WTC11 (cell line): ENCODE measurements around the gene TARBP1. TPM values are rescaled to one million over a fixed set of nuclear protein-coding genes. Genes with fewer than 3 reads are reported as not detected.
"Not testable (repeated sequence)": the region's sequence is repeated elsewhere in the genome, so short reads cannot be mapped to it uniquely, and the experiment has no call there.

Experiments used
- ATAC-seq: fragments of 200-7000 bp; cut with Tn5 transposase; 2 replicates; pipeline ENCODE4 v1.10.0; 2021; ENCODE audit warnings: mild to moderate bottlenecking, moderate library complexity
- CTCF ChIA-PET: fragments of 300-600 bp; sonication (Branson Sonifier 250); formaldehyde crosslinking; loops from one replicate; lab custom pipeline; 2021; ENCODE audit warnings: antibody characterized with exemption; lab: Charles Lee
- POLR2A ChIA-PET: fragments of 350-600 bp; sonication (Branson Sonifier 250); formaldehyde crosslinking; loops from one replicate; lab custom pipeline; 2021; ENCODE audit warnings: antibody characterized with exemption; lab: Charles Lee
- DNase-seq: peaks from one replicate; pipeline ENCODE4 v3.0.0; 2021; ENCODE audit warnings: low spot score
- H3K27ac Mint-ChIP-seq: 2 replicates; pipeline ENCODE4 v1.8.0; 2021; ENCODE audit warnings: mixed read lengths
- H3K27me3 Mint-ChIP-seq: 2 replicates; pipeline ENCODE4 v1.8.0; 2021; ENCODE audit warnings: low read depth, mild to moderate bottlenecking, moderate library complexity, mixed read lengths
- H3K36me3 Mint-ChIP-seq: 2 replicates; pipeline ENCODE4 v1.8.0; 2021; ENCODE audit warnings: mixed read lengths
- H3K4me1 Mint-ChIP-seq: 2 replicates; pipeline ENCODE4 v1.8.0; 2022; ENCODE audit warnings: mixed read lengths
- H3K4me3 Mint-ChIP-seq: 2 replicates; pipeline ENCODE4 v1.8.0; 2021; ENCODE audit warnings: mild to moderate bottlenecking, moderate library complexity, mixed read lengths
- H3K9me3 Mint-ChIP-seq: 2 replicates; pipeline ENCODE4 v1.8.0; 2021; ENCODE audit warnings: mixed read lengths
- CBFB ChIP-seq: sonication (generic); formaldehyde crosslinking; IDR thresholded peaks from 2 replicates; pipeline ENCODE4 v1.8.1; 2022; ENCODE audit warnings: mild to moderate bottlenecking, low read depth, missing genetic modification reagents
- GABPB1 ChIP-seq: sonication (generic); formaldehyde crosslinking; IDR thresholded peaks from 2 replicates; pipeline ENCODE4 v1.8.1; 2023; ENCODE audit warnings: mild to moderate bottlenecking, missing genetic modification reagents
- JUN ChIP-seq: sonication (generic); formaldehyde crosslinking; IDR thresholded peaks from 2 replicates; pipeline ENCODE4 v1.8.0; 2023; ENCODE audit warnings: mild to moderate bottlenecking, missing genetic modification reagents
- NFE2L1 ChIP-seq: sonication (generic); formaldehyde crosslinking; IDR thresholded peaks from 2 replicates; pipeline ENCODE4 v1.8.1; 2023; ENCODE audit warnings: missing genetic modification reagents
- OVOL2 ChIP-seq: fragments of 250-450 bp; sonication (Bioruptor Pico); IDR thresholded peaks from 2 replicates; pipeline ENCODE4 v1.9.0; 2021; ENCODE audit warnings: mild to moderate bottlenecking, borderline replicate concordance
- PRRX2 ChIP-seq: fragments of 250-450 bp; sonication (Bioruptor Pico); IDR thresholded peaks from 2 replicates; pipeline ENCODE4 v1.8.0; 2021; ENCODE audit warnings: mild to moderate bottlenecking
- RELA ChIP-seq: sonication (generic); formaldehyde crosslinking; IDR thresholded peaks from 2 replicates; pipeline ENCODE4 v1.8.1; 2022; ENCODE audit warnings: missing genetic modification reagents, mild to moderate bottlenecking, borderline replicate concordance
- SMAD3 ChIP-seq: sonication (generic); formaldehyde crosslinking; IDR thresholded peaks from 2 replicates; pipeline ENCODE4 v1.8.0; 2022; ENCODE audit warnings: missing genetic modification reagents, mild to moderate bottlenecking, borderline replicate concordance
- TEAD4 ChIP-seq: sonication (generic); formaldehyde crosslinking; IDR thresholded peaks from 2 replicates; pipeline ENCODE4 v1.8.0; 2022; ENCODE audit warnings: mild to moderate bottlenecking, missing genetic modification reagents
- ZBTB21 ChIP-seq: sonication (generic); formaldehyde crosslinking; IDR thresholded peaks from 2 replicates; pipeline ENCODE4 v1.8.1; 2023; ENCODE audit warnings: mild to moderate bottlenecking, missing genetic modification reagents, borderline replicate concordance
- ZNF219 ChIP-seq: sonication (generic); formaldehyde crosslinking; IDR thresholded peaks from 2 replicates; pipeline ENCODE4 v1.8.0; 2023; ENCODE audit warnings: missing genetic modification reagents, mild to moderate bottlenecking, borderline replicate concordance
- ZNF232 ChIP-seq: sonication (generic); formaldehyde crosslinking; IDR thresholded peaks from 2 replicates; pipeline ENCODE4 v1.8.0; 2022; ENCODE audit warnings: mild to moderate bottlenecking, missing genetic modification reagents
- ZNF671 ChIP-seq: fragments of 250-450 bp; sonication (Bioruptor Pico); IDR thresholded peaks from 2 replicates; pipeline ENCODE4 v1.8.0; 2021; ENCODE audit warnings: mild to moderate bottlenecking
- total RNA-seq: library from RNA; stranded (reverse); gene quantifications from 3 replicates; pipeline ENCODE4 v1.2.3, GENCODE V29; 2021
- TF ChIP-seq, protein P1 (sequence below): fragments of 250-450 bp; sonication (Bioruptor Pico); IDR thresholded peaks from 2 replicates; pipeline ENCODE4 v1.8.0; 2021; ENCODE audit warnings: mild to moderate bottlenecking
- TF ChIP-seq, protein P2 (sequence below): fragments of 250-450 bp; sonication (Bioruptor Pico); IDR thresholded peaks from 2 replicates; pipeline ENCODE4 v1.9.0; 2021; ENCODE audit warnings: moderate library complexity, mild to moderate bottlenecking, inconsistent platforms, borderline replicate concordance
- TF ChIP-seq, protein P3 (sequence below): sonication (generic); formaldehyde crosslinking; IDR thresholded peaks from 2 replicates; pipeline ENCODE4 v1.8.1; 2023; ENCODE audit warnings: mild to moderate bottlenecking, missing genetic modification reagents, moderate library complexity
- TF ChIP-seq, protein P4 (sequence below): sonication (generic); formaldehyde crosslinking; IDR thresholded peaks from 2 replicates; pipeline ENCODE4 v1.8.0; 2022; ENCODE audit warnings: missing genetic modification reagents
- TF ChIP-seq, protein P5 (sequence below): sonication (generic); formaldehyde crosslinking; IDR thresholded peaks from 2 replicates; pipeline ENCODE4 v1.8.1; 2022; ENCODE audit warnings: low read depth, mild to moderate bottlenecking, moderate library complexity, missing genetic modification reagents, borderline replicate concordance
- TF ChIP-seq, protein P6 (sequence below): sonication (generic); formaldehyde crosslinking; conservative IDR thresholded peaks from 2 replicates; pipeline ENCODE4 v1.8.1; 2022; ENCODE audit warnings: mild to moderate bottlenecking, missing genetic modification reagents
- TF ChIP-seq, protein P7 (sequence below): sonication (generic); formaldehyde crosslinking; IDR thresholded peaks from 2 replicates; pipeline ENCODE4 v1.8.0; 2023; ENCODE audit warnings: mild to moderate bottlenecking, missing genetic modification reagents

The TARBP1 gene
- total RNA-seq, 1 experiment from 2014 or later, result 24.0 TPM

DNA sequence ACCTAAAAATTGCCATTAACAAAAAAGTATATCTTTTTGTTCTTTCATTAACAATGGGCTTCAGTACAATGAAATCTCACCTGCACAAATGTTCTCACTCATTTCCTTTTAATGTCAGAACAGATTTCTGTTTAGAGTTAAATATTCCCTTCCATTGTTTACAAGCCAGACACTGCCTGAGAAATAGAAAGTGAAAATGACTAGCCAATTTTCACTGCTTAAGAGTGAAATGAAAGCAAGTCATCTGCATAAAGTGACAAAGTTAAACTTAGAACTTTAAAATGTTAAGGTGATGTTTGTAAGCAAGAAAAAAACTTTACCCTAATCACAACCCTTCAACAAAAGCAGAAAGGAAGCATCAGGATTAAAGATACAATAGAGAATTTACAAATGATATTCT lies 78.2 kb downstream of the TARBP1 start:
- Mint-ChIP-seq H3K4me1 (no peaks in the 10 kb centered on the region), H3K9me3 (peaks cover 4% of the 10 kb centered on the region; the same call in 1 of the 2 replicates), H3K36me3 (peaks cover 8% of the 10 kb centered on the region), H3K27ac (no peak overlapping the region), H3K4me3 (no peak overlapping the region), H3K27me3 (no peaks in the 10 kb centered on the region)
- DNase-seq (no peak), ATAC-seq (no peak)
- TF ChIP-seq RELA (CRISPR knock-in tag), result no peak
- TF ChIP-seq, protein P1, sequence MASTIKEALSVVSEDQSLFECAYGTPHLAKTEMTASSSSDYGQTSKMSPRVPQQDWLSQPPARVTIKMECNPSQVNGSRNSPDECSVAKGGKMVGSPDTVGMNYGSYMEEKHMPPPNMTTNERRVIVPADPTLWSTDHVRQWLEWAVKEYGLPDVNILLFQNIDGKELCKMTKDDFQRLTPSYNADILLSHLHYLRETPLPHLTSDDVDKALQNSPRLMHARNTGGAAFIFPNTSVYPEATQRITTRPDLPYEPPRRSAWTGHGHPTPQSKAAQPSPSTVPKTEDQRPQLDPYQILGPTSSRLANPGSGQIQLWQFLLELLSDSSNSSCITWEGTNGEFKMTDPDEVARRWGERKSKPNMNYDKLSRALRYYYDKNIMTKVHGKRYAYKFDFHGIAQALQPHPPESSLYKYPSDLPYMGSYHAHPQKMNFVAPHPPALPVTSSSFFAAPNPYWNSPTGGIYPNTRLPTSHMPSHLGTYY (CRISPR knock-in tag), result no peak
- TF ChIP-seq OVOL2, result no peak
- TF ChIP-seq CBFB (CRISPR knock-in tag), result no peak
- TF ChIP-seq GABPB1 (CRISPR knock-in tag), result no peak
- no peak for TF ChIP-seq ZNF232 (CRISPR knock-in tag)
- TF ChIP-seq PRRX2 (CRISPR knock-in tag), result no peak
- TF ChIP-seq, protein P2, sequence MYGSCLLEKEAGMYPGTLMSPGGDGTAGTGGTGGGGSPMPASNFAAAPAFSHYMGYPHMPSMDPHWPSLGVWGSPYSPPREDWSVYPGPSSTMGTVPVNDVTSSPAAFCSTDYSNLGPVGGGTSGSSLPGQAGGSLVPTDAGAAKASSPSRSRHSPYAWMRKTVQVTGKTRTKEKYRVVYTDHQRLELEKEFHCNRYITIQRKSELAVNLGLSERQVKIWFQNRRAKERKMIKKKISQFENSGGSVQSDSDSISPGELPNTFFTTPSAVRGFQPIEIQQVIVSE (CRISPR knock-in tag), result no peak
- TF ChIP-seq, protein P3, sequence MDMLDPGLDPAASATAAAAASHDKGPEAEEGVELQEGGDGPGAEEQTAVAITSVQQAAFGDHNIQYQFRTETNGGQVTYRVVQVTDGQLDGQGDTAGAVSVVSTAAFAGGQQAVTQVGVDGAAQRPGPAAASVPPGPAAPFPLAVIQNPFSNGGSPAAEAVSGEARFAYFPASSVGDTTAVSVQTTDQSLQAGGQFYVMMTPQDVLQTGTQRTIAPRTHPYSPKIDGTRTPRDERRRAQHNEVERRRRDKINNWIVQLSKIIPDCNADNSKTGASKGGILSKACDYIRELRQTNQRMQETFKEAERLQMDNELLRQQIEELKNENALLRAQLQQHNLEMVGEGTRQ (CRISPR knock-in tag), result no peak
- ChIA-PET POLR2A (no interaction called here), CTCF (no interaction called here)

DNA sequence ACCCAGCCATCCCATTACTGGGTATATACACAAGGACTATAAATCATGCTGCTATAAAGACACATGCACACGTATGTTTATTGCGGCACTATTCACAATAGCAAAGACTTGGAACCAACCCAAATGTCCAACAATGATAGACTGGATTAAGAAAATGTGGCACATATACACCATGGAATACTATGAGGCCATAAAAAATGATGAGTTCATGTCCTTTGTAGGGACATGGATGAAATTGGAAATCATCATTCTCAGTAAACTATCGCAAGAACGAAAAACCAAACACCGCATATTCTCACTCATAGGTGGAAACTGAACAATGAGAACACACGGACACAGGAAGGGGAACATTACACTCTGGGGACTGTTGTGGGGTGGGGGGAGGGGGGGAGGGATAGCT lies 79.5 kb downstream of the TARBP1 start:
- H3K9me3 Mint-ChIP-seq, ATAC-seq, H3K36me3 Mint-ChIP-seq, POLR2A ChIA-PET, H3K27me3 Mint-ChIP-seq, H3K4me3 Mint-ChIP-seq, H3K4me1 Mint-ChIP-seq, CTCF ChIA-PET, DNase-seq, H3K27ac Mint-ChIP-seq: not testable (repeated sequence)

DNA sequence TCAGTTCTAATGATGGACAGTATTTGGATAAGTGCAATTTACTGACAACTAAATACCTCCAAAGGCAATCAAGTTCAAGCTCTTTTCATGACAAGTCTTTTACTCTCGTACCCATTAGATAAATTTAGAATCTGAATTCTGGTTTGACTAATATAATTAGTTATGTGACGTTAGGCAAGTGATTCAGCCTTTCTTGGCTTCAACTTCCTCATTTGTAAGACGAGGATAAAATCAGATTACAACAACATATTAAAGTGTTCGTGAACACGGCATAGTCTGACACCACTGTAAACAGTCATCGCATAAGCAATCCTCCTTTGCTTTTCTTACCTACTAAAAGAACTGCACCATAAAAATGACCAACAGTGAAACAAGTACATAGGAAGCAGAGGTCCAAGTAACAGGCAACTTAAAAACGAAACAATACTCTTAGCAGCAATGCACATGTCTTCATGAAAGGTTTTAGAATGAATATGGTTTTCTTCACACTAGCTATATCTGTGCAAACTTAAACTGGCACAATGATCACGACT lies 80.1 kb downstream of the TARBP1 start:
- Mint-ChIP-seq H3K36me3 (peaks cover 8% of the 10 kb centered on the region), H3K4me1 (no peaks in the 10 kb centered on the region), H3K27ac (no peak overlapping the region), H3K9me3 (peaks cover 4% of the 10 kb centered on the region; the same call in 1 of the 2 replicates), H3K27me3 (no peaks in the 10 kb centered on the region), H3K4me3 (no peak overlapping the region)
- ChIA-PET CTCF (interaction anchor here (1.5 kb wide), 1 partner anchor 76 kb away, joined by 3 read pairs; no protein-coding TSS in a partner anchor), POLR2A (no interaction called here)
- ATAC-seq (no peak), DNase-seq (no peak)
- TF ChIP-seq TEAD4 (CRISPR knock-in tag) (no peak), ZNF671 (CRISPR knock-in tag) (no peak), JUN (CRISPR knock-in tag) (no peak), NFE2L1 (CRISPR knock-in tag) (no peak), SMAD3 (no peak), ZBTB21 (CRISPR knock-in tag) (no peak), ZNF219 (CRISPR knock-in tag) (no peak)
- TF ChIP-seq, protein P4, sequence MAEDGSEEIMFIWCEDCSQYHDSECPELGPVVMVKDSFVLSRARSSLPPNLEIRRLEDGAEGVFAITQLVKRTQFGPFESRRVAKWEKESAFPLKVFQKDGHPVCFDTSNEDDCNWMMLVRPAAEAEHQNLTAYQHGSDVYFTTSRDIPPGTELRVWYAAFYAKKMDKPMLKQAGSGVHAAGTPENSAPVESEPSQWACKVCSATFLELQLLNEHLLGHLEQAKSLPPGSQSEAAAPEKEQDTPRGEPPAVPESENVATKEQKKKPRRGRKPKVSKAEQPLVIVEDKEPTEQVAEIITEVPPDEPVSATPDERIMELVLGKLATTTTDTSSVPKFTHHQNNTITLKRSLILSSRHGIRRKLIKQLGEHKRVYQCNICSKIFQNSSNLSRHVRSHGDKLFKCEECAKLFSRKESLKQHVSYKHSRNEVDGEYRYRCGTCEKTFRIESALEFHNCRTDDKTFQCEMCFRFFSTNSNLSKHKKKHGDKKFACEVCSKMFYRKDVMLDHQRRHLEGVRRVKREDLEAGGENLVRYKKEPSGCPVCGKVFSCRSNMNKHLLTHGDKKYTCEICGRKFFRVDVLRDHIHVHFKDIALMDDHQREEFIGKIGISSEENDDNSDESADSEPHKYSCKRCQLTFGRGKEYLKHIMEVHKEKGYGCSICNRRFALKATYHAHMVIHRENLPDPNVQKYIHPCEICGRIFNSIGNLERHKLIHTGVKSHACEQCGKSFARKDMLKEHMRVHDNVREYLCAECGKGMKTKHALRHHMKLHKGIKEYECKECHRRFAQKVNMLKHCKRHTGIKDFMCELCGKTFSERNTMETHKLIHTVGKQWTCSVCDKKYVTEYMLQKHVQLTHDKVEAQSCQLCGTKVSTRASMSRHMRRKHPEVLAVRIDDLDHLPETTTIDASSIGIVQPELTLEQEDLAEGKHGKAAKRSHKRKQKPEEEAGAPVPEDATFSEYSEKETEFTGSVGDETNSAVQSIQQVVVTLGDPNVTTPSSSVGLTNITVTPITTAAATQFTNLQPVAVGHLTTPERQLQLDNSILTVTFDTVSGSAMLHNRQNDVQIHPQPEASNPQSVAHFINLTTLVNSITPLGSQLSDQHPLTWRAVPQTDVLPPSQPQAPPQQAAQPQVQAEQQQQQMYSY (CRISPR knock-in tag), result no peak
- TF ChIP-seq, protein P5, sequence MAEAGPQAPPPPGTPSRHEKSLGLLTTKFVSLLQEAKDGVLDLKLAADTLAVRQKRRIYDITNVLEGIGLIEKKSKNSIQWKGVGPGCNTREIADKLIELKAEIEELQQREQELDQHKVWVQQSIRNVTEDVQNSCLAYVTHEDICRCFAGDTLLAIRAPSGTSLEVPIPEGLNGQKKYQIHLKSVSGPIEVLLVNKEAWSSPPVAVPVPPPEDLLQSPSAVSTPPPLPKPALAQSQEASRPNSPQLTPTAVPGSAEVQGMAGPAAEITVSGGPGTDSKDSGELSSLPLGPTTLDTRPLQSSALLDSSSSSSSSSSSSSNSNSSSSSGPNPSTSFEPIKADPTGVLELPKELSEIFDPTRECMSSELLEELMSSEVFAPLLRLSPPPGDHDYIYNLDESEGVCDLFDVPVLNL, result no peak
- TF ChIP-seq, protein P6, sequence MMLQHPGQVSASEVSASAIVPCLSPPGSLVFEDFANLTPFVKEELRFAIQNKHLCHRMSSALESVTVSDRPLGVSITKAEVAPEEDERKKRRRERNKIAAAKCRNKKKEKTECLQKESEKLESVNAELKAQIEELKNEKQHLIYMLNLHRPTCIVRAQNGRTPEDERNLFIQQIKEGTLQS (CRISPR knock-in tag), result no peak
- TF ChIP-seq, protein P7, sequence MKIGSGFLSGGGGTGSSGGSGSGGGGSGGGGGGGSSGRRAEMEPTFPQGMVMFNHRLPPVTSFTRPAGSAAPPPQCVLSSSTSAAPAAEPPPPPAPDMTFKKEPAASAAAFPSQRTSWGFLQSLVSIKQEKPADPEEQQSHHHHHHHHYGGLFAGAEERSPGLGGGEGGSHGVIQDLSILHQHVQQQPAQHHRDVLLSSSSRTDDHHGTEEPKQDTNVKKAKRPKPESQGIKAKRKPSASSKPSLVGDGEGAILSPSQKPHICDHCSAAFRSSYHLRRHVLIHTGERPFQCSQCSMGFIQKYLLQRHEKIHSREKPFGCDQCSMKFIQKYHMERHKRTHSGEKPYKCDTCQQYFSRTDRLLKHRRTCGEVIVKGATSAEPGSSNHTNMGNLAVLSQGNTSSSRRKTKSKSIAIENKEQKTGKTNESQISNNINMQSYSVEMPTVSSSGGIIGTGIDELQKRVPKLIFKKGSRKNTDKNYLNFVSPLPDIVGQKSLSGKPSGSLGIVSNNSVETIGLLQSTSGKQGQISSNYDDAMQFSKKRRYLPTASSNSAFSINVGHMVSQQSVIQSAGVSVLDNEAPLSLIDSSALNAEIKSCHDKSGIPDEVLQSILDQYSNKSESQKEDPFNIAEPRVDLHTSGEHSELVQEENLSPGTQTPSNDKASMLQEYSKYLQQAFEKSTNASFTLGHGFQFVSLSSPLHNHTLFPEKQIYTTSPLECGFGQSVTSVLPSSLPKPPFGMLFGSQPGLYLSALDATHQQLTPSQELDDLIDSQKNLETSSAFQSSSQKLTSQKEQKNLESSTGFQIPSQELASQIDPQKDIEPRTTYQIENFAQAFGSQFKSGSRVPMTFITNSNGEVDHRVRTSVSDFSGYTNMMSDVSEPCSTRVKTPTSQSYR (CRISPR knock-in tag), result no peak
- TF ChIP-seq, all 79 proteins: peak for 0
